Cardiac fibroblast (primary cell): ENCODE measurements around the gene CALD1.
A peak's percentile ranks its signal among the peaks of the same experiment; 100 is the strongest.

Experiments used
- DNase-seq, 2 donors: peaks; one replicate each; pipeline versions ENCODE4 v3.0.0 to v3.0.0-alpha.2; 2010; ENCODE audit warnings: low read depth in 2 of 2
- H3K4me3 ChIP-seq, 2 donors: replicated peaks in 1 of 2; 1 replicate in 1 of 2; 2 replicates in 1 of 2; pipeline ENCODE4 v1.5.1; 2011; ENCODE audit warnings: low read depth in 2 of 2, low read length in 2 of 2, mild to moderate bottlenecking in 2 of 2, moderate library complexity in 1 of 2
- TF ChIP-seq, protein P1 (sequence below): IDR thresholded peaks from one replicate; pipeline ENCODE4 v1.5.1; 2011; ENCODE audit warnings: low read depth, mild to moderate bottlenecking, low read length, inconsistent platforms

Gene CALD1

DNA sequence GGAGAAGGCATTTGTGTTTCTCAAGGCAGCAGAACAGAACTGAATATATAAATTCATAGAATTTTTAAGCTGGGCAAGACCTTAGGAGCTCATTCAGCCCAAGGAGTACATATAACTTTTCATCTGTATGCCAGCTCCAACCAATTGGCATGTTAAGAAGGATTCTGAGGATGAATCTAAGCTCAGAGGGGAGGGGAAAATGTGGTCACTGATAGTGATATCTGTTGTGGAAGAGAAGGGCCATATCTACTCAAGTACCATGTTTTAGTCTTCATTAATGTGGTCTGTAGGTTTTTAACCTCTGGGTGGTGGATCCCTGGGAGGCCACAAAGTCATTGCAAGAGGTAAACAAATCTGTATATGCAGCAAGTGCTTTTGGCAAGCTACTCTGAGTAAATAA, 6.4 kb downstream of the CALD1 start:
- TF ChIP-seq, protein P1, sequence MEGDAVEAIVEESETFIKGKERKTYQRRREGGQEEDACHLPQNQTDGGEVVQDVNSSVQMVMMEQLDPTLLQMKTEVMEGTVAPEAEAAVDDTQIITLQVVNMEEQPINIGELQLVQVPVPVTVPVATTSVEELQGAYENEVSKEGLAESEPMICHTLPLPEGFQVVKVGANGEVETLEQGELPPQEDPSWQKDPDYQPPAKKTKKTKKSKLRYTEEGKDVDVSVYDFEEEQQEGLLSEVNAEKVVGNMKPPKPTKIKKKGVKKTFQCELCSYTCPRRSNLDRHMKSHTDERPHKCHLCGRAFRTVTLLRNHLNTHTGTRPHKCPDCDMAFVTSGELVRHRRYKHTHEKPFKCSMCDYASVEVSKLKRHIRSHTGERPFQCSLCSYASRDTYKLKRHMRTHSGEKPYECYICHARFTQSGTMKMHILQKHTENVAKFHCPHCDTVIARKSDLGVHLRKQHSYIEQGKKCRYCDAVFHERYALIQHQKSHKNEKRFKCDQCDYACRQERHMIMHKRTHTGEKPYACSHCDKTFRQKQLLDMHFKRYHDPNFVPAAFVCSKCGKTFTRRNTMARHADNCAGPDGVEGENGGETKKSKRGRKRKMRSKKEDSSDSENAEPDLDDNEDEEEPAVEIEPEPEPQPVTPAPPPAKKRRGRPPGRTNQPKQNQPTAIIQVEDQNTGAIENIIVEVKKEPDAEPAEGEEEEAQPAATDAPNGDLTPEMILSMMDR = no peak
- no peak overlapping the region for H3K4me3 ChIP-seq
- peak in 1 of 2 donors; percentile 56 for DNase-seq

DNA sequence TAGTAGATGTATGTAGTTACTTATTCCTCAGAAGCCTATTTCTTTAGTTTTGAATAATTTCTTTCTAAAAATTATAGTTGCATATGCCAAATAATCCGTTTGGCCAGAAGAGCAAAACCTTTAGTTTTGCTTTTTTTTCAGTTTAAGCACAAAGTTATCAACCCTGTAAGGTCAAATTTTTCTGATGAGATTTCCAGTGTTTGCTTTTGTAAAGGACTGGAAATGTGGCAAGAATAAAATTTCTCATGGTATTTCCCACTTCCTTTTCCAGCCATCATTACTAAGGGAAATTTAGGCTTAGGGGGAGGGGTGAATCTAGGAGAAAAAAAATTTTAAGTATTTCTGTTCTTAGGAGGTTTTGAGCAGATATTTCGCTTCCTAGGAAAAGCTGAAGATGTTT, 7.6 kb downstream of the CALD1 start:
- TF ChIP-seq, protein P1 = no peak
- H3K4me3 ChIP-seq = no peak overlapping the region
- DNase-seq = peak; percentile 58 to 75

DNA sequence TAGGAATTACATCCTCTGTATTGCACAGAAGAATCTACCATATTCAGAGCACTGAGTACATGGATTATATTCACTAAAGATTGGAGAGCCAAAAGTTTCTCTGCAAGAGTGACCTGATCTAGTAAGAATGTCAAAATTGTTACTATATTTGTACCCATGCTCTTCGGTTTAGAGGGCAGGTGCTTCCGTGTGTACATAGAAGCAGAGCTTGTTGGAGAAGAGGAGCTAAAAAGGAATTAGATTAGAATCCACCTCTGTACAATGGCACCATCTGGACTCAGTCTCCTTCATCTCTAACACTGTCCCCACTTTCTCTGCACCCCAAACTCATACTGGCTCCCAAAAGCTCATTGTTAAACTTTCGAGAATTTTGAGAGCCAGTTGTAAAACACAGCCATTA, 8.3 kb downstream of the CALD1 start:
- TF ChIP-seq, protein P1 = no peak
- no peak overlapping the region for H3K4me3 ChIP-seq
- peak in 1 of 2 donors; percentile 41 for DNase-seq

DNA sequence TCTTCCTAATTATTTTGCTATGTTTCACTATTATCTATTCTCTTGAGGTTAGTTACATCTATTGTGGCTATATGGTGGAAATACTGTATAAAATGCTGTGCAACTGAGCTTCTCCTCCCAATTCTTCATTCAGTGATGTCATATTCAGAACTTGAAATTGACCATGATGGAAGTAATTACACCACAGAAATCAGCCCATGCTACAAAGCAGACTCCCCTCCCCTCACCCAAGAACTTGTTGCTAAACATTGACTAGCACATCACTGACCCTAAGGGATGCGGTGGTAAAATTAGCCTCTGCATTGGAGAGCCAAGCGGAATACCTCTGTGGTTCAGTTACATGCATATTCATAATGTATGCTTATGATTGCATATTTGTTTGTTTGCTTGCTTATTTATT, 8.8 kb downstream of the CALD1 start:
- H3K4me3 ChIP-seq = no peak overlapping the region
- TF ChIP-seq, protein P1 = no peak
- DNase-seq = peak in 1 of 2 donors; percentile 45

DNA sequence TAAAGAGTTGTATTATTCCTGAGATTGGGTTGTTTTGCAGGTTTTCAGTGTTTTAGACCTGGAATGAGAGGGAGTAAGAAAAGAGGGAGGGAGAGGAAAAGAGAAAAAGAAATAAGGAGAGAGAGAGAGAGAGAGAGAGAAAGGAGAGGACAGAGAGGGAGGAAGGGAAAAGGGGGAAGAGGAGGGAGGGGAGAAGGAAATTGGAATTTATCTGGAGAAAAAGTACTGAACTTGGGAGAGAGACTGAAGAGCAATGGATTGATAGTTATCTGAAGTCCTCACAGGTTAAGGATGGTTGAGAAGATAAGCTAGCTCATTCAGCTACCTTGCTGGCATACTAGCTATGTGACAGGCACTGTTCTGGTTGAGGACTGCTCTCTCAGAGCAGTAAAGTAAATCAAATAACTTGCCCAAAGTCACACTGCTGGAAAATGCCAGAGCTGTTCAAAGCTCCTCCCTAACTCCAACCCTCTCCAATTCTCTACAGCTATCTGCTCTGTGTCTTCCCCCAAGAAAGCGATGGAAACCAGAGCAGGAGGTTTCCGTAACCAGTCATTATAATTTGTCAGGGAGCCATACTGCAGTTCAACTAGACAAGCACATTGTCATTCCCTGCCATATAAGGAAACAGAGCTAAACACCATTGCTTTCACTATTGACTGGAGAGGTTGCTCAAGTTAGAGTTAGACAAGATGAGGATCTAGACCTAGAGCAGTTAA, 10.7 kb downstream of the CALD1 start:
- H3K4me3 ChIP-seq = no peak overlapping the region
- peak; percentile 84 to 95 for DNase-seq
- TF ChIP-seq, protein P1 = no peak

DNA sequence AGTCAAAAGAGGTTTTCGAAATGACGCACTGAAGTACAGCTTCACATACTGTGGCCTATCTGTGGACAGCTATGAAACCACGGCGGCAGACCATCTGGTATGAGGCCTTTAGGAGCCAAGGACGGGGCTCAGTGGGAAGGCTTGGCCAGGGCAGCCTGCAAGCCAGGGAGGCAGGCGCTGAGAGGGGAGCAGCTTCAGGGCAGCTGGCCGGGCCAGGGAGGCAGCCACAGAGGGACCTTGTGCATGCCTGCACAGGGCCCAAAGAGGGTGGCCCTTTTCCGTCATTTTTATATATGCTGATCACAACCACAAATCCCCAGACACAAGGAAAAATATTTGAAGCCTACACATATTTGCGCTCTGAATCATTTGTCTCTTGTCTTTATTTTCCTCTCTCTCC, 13.5 kb downstream of the CALD1 start:
- TF ChIP-seq, protein P1 = no peak
- H3K4me3 ChIP-seq = no peak overlapping the region
- DNase-seq = peak; percentile 92 to 94

DNA sequence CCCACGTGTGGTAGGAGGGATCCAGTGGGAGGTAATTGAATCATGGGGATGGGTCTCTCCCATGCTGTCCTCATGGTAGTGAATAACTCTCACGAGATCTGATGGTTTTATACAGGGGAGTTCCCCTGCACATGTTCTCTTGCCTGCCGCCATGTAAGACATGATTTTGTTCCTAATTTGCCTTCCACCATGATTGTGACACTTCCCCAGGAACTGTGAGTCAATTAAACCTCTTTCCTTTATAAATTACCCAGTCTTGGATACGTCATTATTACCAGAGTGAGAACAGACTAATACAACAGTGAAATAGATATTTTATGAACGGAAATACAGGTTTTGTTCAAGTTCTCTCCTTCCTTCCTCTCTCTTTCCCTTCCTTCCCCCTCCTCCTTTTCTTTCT, 15.8 kb downstream of the CALD1 start:
- DNase-seq = no peak
- no peak overlapping the region for H3K4me3 ChIP-seq
- TF ChIP-seq, protein P1 = no peak
